ENCODE results near the gene INPP5D. TPM values are rescaled to one million over a fixed set of nuclear protein-coding genes. Genes with fewer than 3 reads are reported as not detected.

Gene INPP5D
- polyA plus RNA-seq, 3 donors, result 30.6 to 90.2 (median 54.8) TPM

DNA sequence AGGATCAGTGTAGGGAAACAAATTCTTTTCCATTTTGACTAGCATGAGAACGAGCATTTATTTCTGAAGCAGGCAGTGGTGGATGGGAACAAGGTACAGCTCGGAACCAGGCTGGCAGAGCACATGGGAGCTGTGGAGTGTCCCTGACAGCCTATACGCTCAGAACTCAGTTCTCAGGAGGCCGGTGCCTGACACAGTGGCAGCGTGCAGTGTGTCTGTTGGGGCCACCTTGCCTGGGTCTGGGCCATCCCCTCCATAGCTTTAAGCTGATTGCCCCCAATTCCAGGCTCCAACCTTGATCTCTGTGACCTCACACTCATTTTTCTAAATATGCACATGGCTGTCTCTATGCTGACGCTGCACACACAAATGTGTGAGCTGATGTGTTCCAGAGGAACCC, 136.9 kb downstream of the INPP5D start:
- H3K4me1 ChIP-seq (ENCODE audit: control insufficient read depth in 1 of 2, insufficient read depth in 2 of 2, low read length in 2 of 2), result peaks cover 14 to 19% of the 10 kb centered on the region in 2 donors
- Mint-ChIP-seq H3K4me1 (peaks cover 16% of the 10 kb centered on the region), H3K27me3 (ENCODE audit: low read depth in 3 of 3) (peaks cover 0 to 3% (median 2%) of the 10 kb centered on the region in 3 donors), H3K36me3 (peaks cover 81 to 98% of the 10 kb centered on the region in 2 donors), H3K27ac (peak overlapping the region in 5 of 7 donors; percentile 24 to 80 (median 27)), H3K4me3 (no peak overlapping the region), H3K9me3 (peaks cover 0 to 2% (median 0%) of the 10 kb centered on the region in 7 donors)
- no peak for DNase-seq
- peaks cover 3% of the 10 kb centered on the region for H3K79me2 ChIP-seq (ENCODE audit: insufficient read depth, low read length)
- intact Hi-C loops (cut with micrococcal nuclease), result no loop called here
- no peak overlapping the region for H3K4me2 ChIP-seq (replicated peaks; ENCODE audit: extremely low read depth, low read length, poor library complexity, severe bottlenecking)
- H3K27ac ChIP-seq (ENCODE audit: low read depth in 1 of 2, low read length in 2 of 2), result peak overlapping the region in 1 of 2 donors; percentile 8
- H4K20me1 ChIP-seq (ENCODE audit: insufficient read depth, low read length), result peaks cover 22% of the 10 kb centered on the region
- no peak overlapping the region for H3K4me3 ChIP-seq (replicated peaks in 1 of 3; ENCODE audit: low read depth in 2 of 3, low read length in 3 of 3)
- WGBS (ENCODE audit: insufficient coverage), result 100% methylated on average over 6 of the region's 6 CpGs
- H2AFZ ChIP-seq (ENCODE audit: insufficient read depth, low read depth, low read length, poor library complexity, severe bottlenecking), result no peak overlapping the region
- TF ChIP-seq, protein P1, sequence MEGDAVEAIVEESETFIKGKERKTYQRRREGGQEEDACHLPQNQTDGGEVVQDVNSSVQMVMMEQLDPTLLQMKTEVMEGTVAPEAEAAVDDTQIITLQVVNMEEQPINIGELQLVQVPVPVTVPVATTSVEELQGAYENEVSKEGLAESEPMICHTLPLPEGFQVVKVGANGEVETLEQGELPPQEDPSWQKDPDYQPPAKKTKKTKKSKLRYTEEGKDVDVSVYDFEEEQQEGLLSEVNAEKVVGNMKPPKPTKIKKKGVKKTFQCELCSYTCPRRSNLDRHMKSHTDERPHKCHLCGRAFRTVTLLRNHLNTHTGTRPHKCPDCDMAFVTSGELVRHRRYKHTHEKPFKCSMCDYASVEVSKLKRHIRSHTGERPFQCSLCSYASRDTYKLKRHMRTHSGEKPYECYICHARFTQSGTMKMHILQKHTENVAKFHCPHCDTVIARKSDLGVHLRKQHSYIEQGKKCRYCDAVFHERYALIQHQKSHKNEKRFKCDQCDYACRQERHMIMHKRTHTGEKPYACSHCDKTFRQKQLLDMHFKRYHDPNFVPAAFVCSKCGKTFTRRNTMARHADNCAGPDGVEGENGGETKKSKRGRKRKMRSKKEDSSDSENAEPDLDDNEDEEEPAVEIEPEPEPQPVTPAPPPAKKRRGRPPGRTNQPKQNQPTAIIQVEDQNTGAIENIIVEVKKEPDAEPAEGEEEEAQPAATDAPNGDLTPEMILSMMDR (IDR thresholded peaks at IDR 0.05), result no peak
- no peaks in the 10 kb centered on the region for H3K9me3 ChIP-seq (replicated peaks in 1 of 2; ENCODE audit: control insufficient read depth in 1 of 2, insufficient read depth in 1 of 2, low read length in 2 of 2)
- H3K9ac ChIP-seq (ENCODE audit: insufficient read depth, low read length, poor library complexity, severe bottlenecking), result no peak overlapping the region
- H3K27me3 ChIP-seq (ENCODE audit: control insufficient read depth in 2 of 2, insufficient read depth in 2 of 2, low read length in 2 of 2), result no peaks in the 10 kb centered on the region
- peaks cover 81 to 94% of the 10 kb centered on the region in 2 donors for H3K36me3 ChIP-seq (replicated peaks in 1 of 2; ENCODE audit: control insufficient read depth in 1 of 2, insufficient read depth in 2 of 2, low read length in 2 of 2)

DNA sequence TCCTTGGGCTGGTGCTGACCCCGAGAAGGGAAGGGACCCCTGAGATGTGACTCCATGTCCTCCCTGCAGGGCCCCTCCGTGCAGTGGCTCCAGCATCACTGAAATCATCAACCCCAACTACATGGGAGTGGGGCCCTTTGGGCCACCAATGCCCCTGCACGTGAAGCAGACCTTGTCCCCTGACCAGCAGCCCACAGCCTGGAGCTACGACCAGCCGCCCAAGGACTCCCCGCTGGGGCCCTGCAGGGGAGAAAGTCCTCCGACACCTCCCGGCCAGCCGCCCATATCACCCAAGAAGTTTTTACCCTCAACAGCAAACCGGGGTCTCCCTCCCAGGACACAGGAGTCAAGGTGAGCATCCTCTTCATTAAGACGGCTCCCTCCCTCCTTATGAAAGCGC, 137.9 kb downstream of the INPP5D start:
- H3K27me3 ChIP-seq (ENCODE audit: control insufficient read depth in 2 of 2, insufficient read depth in 2 of 2, low read length in 2 of 2), result no peaks in the 10 kb centered on the region
- peak overlapping the region in 1 of 2 donors; percentile 8 for H3K27ac ChIP-seq (ENCODE audit: low read depth in 1 of 2, low read length in 2 of 2)
- no peaks in the 10 kb centered on the region for H3K79me2 ChIP-seq (ENCODE audit: insufficient read depth, low read length)
- intact Hi-C loops (cut with micrococcal nuclease), result no loop called here
- H3K36me3 ChIP-seq (replicated peaks in 1 of 2; ENCODE audit: control insufficient read depth in 1 of 2, insufficient read depth in 2 of 2, low read length in 2 of 2), result peaks cover 76 to 89% of the 10 kb centered on the region in 2 donors
- Mint-ChIP-seq H3K27me3 (ENCODE audit: low read depth in 3 of 3) (peaks cover 0 to 3% (median 2%) of the 10 kb centered on the region in 3 donors), H3K4me1 (peaks cover 27% of the 10 kb centered on the region), H3K4me3 (no peak overlapping the region), H3K36me3 (peaks cover 78 to 96% of the 10 kb centered on the region in 2 donors), H3K9me3 (peaks cover 0 to 5% (median 0%) of the 10 kb centered on the region in 7 donors), H3K27ac (peak overlapping the region in 1 of 7 donors; percentile 72)
- TF ChIP-seq, protein P1 (IDR thresholded peaks at IDR 0.05), result no peak
- peaks cover 24 to 29% of the 10 kb centered on the region in 2 donors for H3K4me1 ChIP-seq (ENCODE audit: control insufficient read depth in 1 of 2, insufficient read depth in 2 of 2, low read length in 2 of 2)
- no peak overlapping the region for H3K4me2 ChIP-seq (replicated peaks; ENCODE audit: extremely low read depth, low read length, poor library complexity, severe bottlenecking)
- no peak overlapping the region for H3K4me3 ChIP-seq (replicated peaks in 1 of 3; ENCODE audit: low read depth in 2 of 3, low read length in 3 of 3)
- peaks cover 31% of the 10 kb centered on the region for H4K20me1 ChIP-seq (ENCODE audit: insufficient read depth, low read length)
- no peak for DNase-seq
- no peak overlapping the region for H3K9ac ChIP-seq (ENCODE audit: insufficient read depth, low read length, poor library complexity, severe bottlenecking)
- WGBS (ENCODE audit: insufficient coverage), result 90% methylated on average over 6 of the region's 12 CpGs
- H3K9me3 ChIP-seq (replicated peaks in 1 of 2; ENCODE audit: control insufficient read depth in 1 of 2, insufficient read depth in 1 of 2, low read length in 2 of 2), result no peaks in the 10 kb centered on the region
- H2AFZ ChIP-seq (ENCODE audit: insufficient read depth, low read depth, low read length, poor library complexity, severe bottlenecking), result no peak overlapping the region

All from CD14-positive monocyte (primary cell).